Measurements from ENCODE around the gene CNR1.

GRCh38 chr6:88133718-88134117 lies 32.4 kb downstream of the CNR1 start:
- TF ChIP-seq CTCF (IDR thresholded peaks at IDR 0.05) (no peak), POLR2A (IDR thresholded peaks at IDR 0.05) (no peak)

Data from sigmoid colon (tissue), 3 donors.